ENCODE measurements around the gene GPC6.

The GPC6 gene

DNA sequence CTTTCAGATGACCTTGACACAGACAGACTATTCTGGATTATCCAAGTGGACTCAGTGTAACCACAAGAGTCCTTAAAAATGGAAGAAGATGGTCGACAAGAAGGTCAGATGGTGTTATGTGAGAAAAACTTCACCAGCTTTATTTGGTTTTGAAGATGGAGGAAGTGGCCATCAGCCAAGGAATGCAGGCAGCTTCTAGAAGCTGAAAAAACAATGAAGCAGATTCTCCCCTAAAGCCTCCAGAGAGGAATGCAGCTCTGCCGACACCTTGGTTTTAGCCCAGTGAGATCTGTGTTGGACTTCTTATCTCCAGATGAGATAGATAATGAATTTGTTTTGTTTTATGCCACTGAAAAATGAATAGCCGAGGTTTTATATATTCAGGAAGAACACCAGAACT lies 751.4 kb downstream of the GPC6 start:
- DNase-seq (ENCODE audit: low read depth, low spot score), result no peak
- H3K4me3 ChIP-seq (ENCODE audit: low read depth, low read length), result no peak overlapping the region
- TF ChIP-seq, protein P1, sequence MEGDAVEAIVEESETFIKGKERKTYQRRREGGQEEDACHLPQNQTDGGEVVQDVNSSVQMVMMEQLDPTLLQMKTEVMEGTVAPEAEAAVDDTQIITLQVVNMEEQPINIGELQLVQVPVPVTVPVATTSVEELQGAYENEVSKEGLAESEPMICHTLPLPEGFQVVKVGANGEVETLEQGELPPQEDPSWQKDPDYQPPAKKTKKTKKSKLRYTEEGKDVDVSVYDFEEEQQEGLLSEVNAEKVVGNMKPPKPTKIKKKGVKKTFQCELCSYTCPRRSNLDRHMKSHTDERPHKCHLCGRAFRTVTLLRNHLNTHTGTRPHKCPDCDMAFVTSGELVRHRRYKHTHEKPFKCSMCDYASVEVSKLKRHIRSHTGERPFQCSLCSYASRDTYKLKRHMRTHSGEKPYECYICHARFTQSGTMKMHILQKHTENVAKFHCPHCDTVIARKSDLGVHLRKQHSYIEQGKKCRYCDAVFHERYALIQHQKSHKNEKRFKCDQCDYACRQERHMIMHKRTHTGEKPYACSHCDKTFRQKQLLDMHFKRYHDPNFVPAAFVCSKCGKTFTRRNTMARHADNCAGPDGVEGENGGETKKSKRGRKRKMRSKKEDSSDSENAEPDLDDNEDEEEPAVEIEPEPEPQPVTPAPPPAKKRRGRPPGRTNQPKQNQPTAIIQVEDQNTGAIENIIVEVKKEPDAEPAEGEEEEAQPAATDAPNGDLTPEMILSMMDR (IDR thresholded peaks at IDR 0.05; ENCODE audit: low read depth, low read length), result no peak
- in situ Hi-C loops (cut with HindIII; ENCODE audit: low sequenced_read_pairs), result no loop called here

DNA sequence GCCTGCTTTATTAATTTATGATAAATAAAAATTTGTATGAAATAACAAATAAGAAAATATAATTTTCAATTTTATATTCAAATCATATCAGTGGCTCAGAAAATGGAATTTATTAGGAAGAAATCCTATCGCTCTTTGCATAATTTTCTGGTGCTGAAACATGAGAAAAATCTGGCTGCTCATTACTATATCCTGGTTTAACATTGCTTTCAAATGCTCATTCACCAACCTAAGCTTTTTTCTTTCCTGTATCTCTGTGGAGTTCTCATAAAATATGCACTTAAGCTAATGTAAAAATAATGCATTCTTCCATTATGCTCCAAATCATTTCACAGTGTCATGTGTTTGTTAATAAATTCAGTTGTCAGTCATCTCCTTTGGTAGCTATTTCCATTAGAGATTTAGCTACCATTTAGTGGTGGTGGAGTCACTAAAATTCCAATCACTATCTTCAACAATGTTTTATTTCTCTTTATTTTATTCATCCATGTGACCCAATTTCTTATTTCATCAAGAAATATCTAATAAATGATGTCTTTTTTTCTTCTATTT lies 754.9 kb downstream of the GPC6 start:
- TF ChIP-seq, protein P1 (IDR thresholded peaks at IDR 0.05; ENCODE audit: low read depth, low read length), result no peak
- in situ Hi-C loops (cut with HindIII; ENCODE audit: low sequenced_read_pairs), result no loop called here
- H3K4me3 ChIP-seq (ENCODE audit: low read depth, low read length), result no peak overlapping the region
- no peak for DNase-seq (ENCODE audit: low read depth, low spot score)

DNA sequence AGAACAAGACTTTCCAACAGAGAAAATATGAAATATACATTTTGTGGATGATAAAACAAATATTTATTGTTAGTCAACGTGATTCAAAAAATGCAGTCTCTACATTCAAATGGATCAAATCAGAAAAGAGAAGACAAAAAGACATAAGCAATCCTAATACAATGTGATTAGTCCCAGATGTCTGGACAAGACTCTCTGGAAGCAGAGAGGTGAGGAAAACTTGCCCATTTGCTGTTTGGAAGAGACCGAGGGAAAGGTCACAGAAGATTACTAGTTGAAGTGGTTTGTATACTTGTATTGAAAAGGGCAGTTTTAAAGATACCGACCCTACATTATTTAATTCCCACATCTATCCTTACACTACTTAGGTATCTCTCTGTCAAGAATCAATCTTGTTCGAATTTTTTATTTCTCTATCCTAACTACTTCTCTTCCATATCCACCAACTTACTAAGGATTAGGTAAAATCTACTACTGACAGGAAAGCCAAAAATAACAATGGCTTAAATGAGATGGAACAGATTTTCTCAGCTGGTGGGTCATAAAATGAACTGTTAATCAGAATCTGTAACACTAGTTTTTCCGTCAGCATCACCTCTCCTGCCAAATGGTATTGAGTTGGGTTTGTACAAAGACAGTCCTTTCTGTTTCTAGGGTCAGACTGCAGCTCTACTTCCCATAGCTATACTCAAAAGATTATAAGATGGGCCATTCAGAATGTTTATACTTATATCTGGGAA lies 755.7 kb downstream of the GPC6 start:
- in situ Hi-C loops (cut with HindIII; ENCODE audit: low sequenced_read_pairs), result no loop called here
- peak; percentile 24 for DNase-seq (ENCODE audit: low read depth, low spot score)
- no peak overlapping the region for H3K4me3 ChIP-seq (ENCODE audit: low read depth, low read length)
- TF ChIP-seq, protein P1 (IDR thresholded peaks at IDR 0.05; ENCODE audit: low read depth, low read length), result no peak

DNA sequence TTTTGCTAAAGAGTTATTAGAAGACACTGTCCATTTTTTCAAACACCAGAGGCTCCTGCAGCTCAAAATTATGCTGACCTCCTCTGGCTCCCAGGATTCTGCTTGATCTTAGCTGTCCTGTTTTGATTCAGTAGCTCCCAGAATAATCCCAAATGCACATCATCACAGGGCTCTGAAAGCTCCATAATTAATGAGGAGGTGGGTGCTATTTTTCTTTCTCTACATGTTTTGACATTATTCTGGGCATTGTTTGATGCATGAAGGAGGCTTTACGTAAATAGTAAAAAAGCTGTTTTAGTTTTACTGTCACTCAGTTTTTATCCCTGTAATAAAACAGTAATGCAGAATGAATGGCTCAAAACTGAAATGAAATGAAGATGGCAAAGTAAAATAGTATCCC lies 757.4 kb downstream of the GPC6 start:
- no peak overlapping the region for H3K4me3 ChIP-seq (ENCODE audit: low read depth, low read length)
- no peak for DNase-seq (ENCODE audit: low read depth, low spot score)
- TF ChIP-seq, protein P1 (IDR thresholded peaks at IDR 0.05; ENCODE audit: low read depth, low read length), result no peak
- in situ Hi-C loops (cut with HindIII; ENCODE audit: low sequenced_read_pairs), result no loop called here

DNA sequence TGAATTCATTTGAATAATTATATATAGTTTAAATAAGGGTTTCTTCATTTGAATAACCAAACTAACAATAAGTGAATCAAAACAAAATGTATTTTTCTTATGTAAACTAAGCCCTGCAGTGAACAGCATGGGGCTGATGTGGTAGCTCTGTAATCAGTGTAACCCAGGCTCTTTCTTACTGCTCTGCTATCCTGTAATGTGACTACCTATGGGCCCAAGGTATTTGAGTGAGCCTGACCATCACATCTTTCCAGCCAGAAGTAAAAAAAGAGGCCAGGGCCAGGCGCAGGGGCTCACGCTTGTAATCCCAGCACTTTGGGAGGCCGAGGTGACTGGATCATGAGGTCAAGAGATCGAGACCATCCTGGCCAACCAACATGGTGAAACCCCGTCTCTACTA lies 758.3 kb downstream of the GPC6 start:
- TF ChIP-seq, protein P1 (IDR thresholded peaks at IDR 0.05; ENCODE audit: low read depth, low read length), result no peak
- in situ Hi-C loops (cut with HindIII; ENCODE audit: low sequenced_read_pairs), result no loop called here
- no peak overlapping the region for H3K4me3 ChIP-seq (ENCODE audit: low read depth, low read length)
- DNase-seq (ENCODE audit: low read depth, low spot score), result no peak

DNA sequence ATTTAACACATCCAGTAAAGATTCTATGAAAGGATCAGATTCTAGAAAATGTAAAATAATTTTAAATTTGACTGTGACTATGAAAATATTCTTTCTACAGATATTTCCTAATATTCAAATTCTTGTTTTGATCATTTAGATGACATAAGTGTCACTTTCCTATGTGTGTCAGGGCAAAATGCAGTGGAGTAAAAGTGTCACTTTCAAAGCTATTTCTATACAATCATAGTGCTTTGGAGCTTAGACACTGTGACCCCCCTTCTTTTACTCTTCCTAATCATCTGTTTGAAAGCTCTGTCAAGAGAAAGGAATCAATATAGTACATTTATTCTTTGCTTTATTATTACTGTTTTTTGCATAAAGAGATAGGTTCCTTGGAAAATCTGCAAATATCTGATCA lies 760.9 kb downstream of the GPC6 start:
- TF ChIP-seq, protein P1 (IDR thresholded peaks at IDR 0.05; ENCODE audit: low read depth, low read length), result no peak
- in situ Hi-C loops (cut with HindIII; ENCODE audit: low sequenced_read_pairs), result no loop called here
- DNase-seq (ENCODE audit: low read depth, low spot score), result no peak

More for the DNA sequence above, 760.9 kb downstream of the GPC6 start:
- H3K4me3 ChIP-seq (ENCODE audit: low read depth, low read length), result no peak overlapping the region
